Neural cell (in vitro differentiated cells): ENCODE measurements around the gene CBX2. TPM values are rescaled to one million over a fixed set of nuclear protein-coding genes. Genes with fewer than 3 reads are reported as not detected.
A peak's percentile ranks its signal among the peaks of the same experiment; 100 is the strongest.

Experiments used
- H2AFZ ChIP-seq: fragments of 200-600, 300-800 bp; sonication (generic), shearing (Covaris generic); 2 replicates; pipeline ENCODE4 v1.6.0; 2014; ENCODE audit warnings: low read depth, mild to moderate bottlenecking, antibody characterized with exemption, low read length, moderate library complexity
- H3F3A ChIP-seq: fragments of 200-600 bp; shearing (Covaris generic); 2 replicates; pipeline ENCODE4 v1.6.1; 2016; ENCODE audit warnings: mild to moderate bottlenecking, moderate library complexity, mixed read lengths, antibody characterized with exemption, low read length; ENCODE audit not compliant: insufficient read depth, poor library complexity, severe bottlenecking
- H3K27ac ChIP-seq: fragments of 200-600, 300-800 bp; sonication (generic), shearing (Covaris generic); 2 replicates; pipeline ENCODE4 v1.5.1; 2014; ENCODE audit warnings: mild to moderate bottlenecking, low read length, moderate library complexity
- H3K27me3 ChIP-seq: fragments of 300-800, 200-600 bp; sonication (generic), shearing (Covaris generic); 2 replicates; pipeline ENCODE4 v1.6.0; 2014; ENCODE audit warnings: mild to moderate bottlenecking, low read depth, low read length, moderate library complexity; ENCODE audit not compliant: insufficient read depth
- H3K36me3 ChIP-seq: fragments of 300-800, 200-600 bp; sonication (generic), shearing (Covaris generic); 2 replicates; pipeline ENCODE4 v1.5.1; 2014; ENCODE audit warnings: mild to moderate bottlenecking, antibody characterized with exemption, low read length, moderate library complexity; ENCODE audit not compliant: insufficient read depth
- H3K4me2 ChIP-seq: fragments of 300-800, 200-600 bp; sonication (generic), shearing (Covaris generic); 2 replicates; pipeline ENCODE4 v1.6.0; 2014; ENCODE audit warnings: mild to moderate bottlenecking, low read length
- H3K4me3 ChIP-seq: fragments of 300-800, 200-600 bp; sonication (generic), shearing (Covaris generic); 2 replicates; pipeline ENCODE4 v1.5.1; 2014; ENCODE audit warnings: mild to moderate bottlenecking, low read length, moderate library complexity
- H3K79me2 ChIP-seq: fragments of 200-600 bp; shearing (Covaris generic); replicated peaks from 2 replicates; pipeline ENCODE4 v1.6.0; 2014; ENCODE audit warnings: mild to moderate bottlenecking, low read length, moderate library complexity; ENCODE audit not compliant: insufficient read depth
- H3K9ac ChIP-seq: fragments of 300-800, 200-600 bp; sonication (generic), shearing (Covaris generic); 2 replicates; pipeline ENCODE4 v1.6.1; 2016; ENCODE audit warnings: mild to moderate bottlenecking, low read length, mixed read lengths
- H3K9me2 ChIP-seq: fragments of 200-600 bp; shearing (Covaris generic); 2 replicates; pipeline ENCODE4 v1.6.1; 2016; ENCODE audit warnings: mild to moderate bottlenecking, low read length, mixed read lengths; ENCODE audit not compliant: insufficient read depth
- H3K9me3 ChIP-seq: fragments of 200-600, 300-800 bp; sonication (generic), shearing (Covaris generic); 2 replicates; pipeline ENCODE4 v1.6.1; 2016; ENCODE audit warnings: mild to moderate bottlenecking, mixed run types, low read length, moderate library complexity, mixed read lengths
- H4K20me1 ChIP-seq: fragments of 200-600 bp; shearing (Covaris generic); 2 replicates; pipeline ENCODE4 v1.6.1; 2016; ENCODE audit warnings: mild to moderate bottlenecking, mixed run types; ENCODE audit not compliant: insufficient read depth
- CTCF ChIP-seq: fragments of 450-650 bp; IDR thresholded peaks from 2 replicates; pipeline ENCODE4 v1.5.1; 2014; ENCODE audit warnings: antibody characterized with exemption, mild to moderate bottlenecking, moderate library complexity; ENCODE audit not compliant: poor library complexity, severe bottlenecking
- EP300 ChIP-seq: fragments of 450-650 bp; conservative IDR thresholded peaks from 2 replicates; pipeline ENCODE4 v1.6.1; 2014; ENCODE audit warnings: antibody characterized with exemption, mild to moderate bottlenecking, moderate library complexity; ENCODE audit not compliant: poor library complexity, severe bottlenecking
- EZH2 ChIP-seq: fragments of 200-600, 300-800 bp; shearing (Covaris generic), sonication (generic); IDR thresholded peaks from 2 replicates; pipeline ENCODE4 v1.6.1; 2014; ENCODE audit warnings: antibody characterized with exemption, low read length, borderline replicate concordance, mild to moderate bottlenecking; ENCODE audit not compliant: insufficient read depth, poor library complexity, severe bottlenecking
- MXI1 ChIP-seq: fragments of 450-650 bp; conservative IDR thresholded peaks from 2 replicates; pipeline ENCODE4 v1.6.1; 2014; ENCODE audit warnings: antibody characterized with exemption, mild to moderate bottlenecking; ENCODE audit not compliant: poor library complexity, severe bottlenecking
- POLR2AphosphoS5 ChIP-seq: IDR thresholded peaks from 2 replicates; pipeline ENCODE4 v1.6.1; 2012
- RAD21 ChIP-seq: fragments of 450-650 bp; conservative IDR thresholded peaks from 2 replicates; pipeline ENCODE4 v1.6.1; 2014; ENCODE audit warnings: antibody characterized with exemption, mild to moderate bottlenecking, moderate library complexity
- REST ChIP-seq: IDR thresholded peaks from 2 replicates; pipeline ENCODE4 v1.6.1; 2012; ENCODE audit warnings: borderline replicate concordance
- SMC3 ChIP-seq: fragments of 450-650 bp; conservative IDR thresholded peaks from 2 replicates; pipeline ENCODE4 v1.6.1; 2014; ENCODE audit warnings: antibody characterized with exemption, mild to moderate bottlenecking, moderate library complexity; ENCODE audit not compliant: poor library complexity
- TAF1 ChIP-seq: IDR thresholded peaks from 2 replicates; pipeline ENCODE4 v1.6.1; 2012; ENCODE audit warnings: low read depth
- polyA plus RNA-seq: library from polyadenylated mRNA; depleted of rRNA; stranded (reverse); fragments of >200 nt; gene quantifications from 2 replicates; pipeline ENCODE4 v1.2.3, GENCODE V29; 2014

The CBX2 gene
- polyA plus RNA-seq, 1 donor from 2014 or later, result 16.9 TPM

GRCh38 chr17:79791735-79792161 is 13.8 kb downstream of the CBX2 start:
- H3K79me2 ChIP-seq, result peaks cover 30% of the 10 kb centered on the region
- peak overlapping the region; percentile 63 for H3K4me3 ChIP-seq
- H3K27me3 ChIP-seq, result peaks cover 56% of the 10 kb centered on the region

GRCh38 chr17:79792341-79792871 is 14.5 kb downstream of the CBX2 start:
- Histone ChIP-seq H4K20me1 (peaks cover 26% of the 10 kb centered on the region), H3K4me3 (peak overlapping the region; percentile 63), H3K9ac (no peak overlapping the region), H2AFZ (no peak overlapping the region), H3K79me2 (peaks cover 30% of the 10 kb centered on the region), H3K27ac (no peak overlapping the region), H3F3A (peaks cover 9% of the 10 kb centered on the region), H3K9me2 (no peaks in the 10 kb centered on the region), H3K36me3 (no peaks in the 10 kb centered on the region), H3K27me3 (peaks cover 56% of the 10 kb centered on the region), H3K9me3 (no peaks in the 10 kb centered on the region), H3K4me2 (peak overlapping the region; percentile 19)
- TF ChIP-seq TAF1, result no peak
- no peak for TF ChIP-seq CTCF
- peak; percentile 24 for TF ChIP-seq POLR2AphosphoS5
- TF ChIP-seq EP300, result no peak

More at GRCh38 chr17:79791735-79792161, 13.8 kb downstream of the CBX2 start:
- Histone ChIP-seq H3K4me2 (peak overlapping the region; percentile 44), H3K36me3 (no peaks in the 10 kb centered on the region), H2AFZ (no peak overlapping the region), H3K9ac (peak overlapping the region; percentile 58), H3K9me2 (no peaks in the 10 kb centered on the region), H3F3A (peaks cover 9% of the 10 kb centered on the region), H3K9me3 (no peaks in the 10 kb centered on the region), H4K20me1 (peaks cover 26% of the 10 kb centered on the region), H3K27ac (no peak overlapping the region)
- TF ChIP-seq EZH2, result no peak
- no peak for TF ChIP-seq MXI1
- TF ChIP-seq EP300, result no peak
- TF ChIP-seq POLR2AphosphoS5, result no peak
- TF ChIP-seq TAF1, result no peak
- TF ChIP-seq SMC3, result no peak
- TF ChIP-seq REST, result no peak
- TF ChIP-seq CTCF, result no peak
- TF ChIP-seq RAD21, result no peak
